NCI-H82 treated with DMSO at 0.1 percent for 48 hours (cell line): ENCODE measurements around the gene RCAN2.

Experiments
- DNase-seq: peaks from one replicate; lab custom pipeline; 2025; ENCODE audit not compliant: unreplicated experiment; lab: John Stamatoyannopoulos, UW

The RCAN2 gene

GRCh38 chr6:46293641-46294316 is 197.5 kb downstream of the RCAN2 start:
- no peak for DNase-seq

GRCh38 chr6:46291880-46292279 is 199.4 kb downstream of the RCAN2 start:
- DNase-seq = no peak

- DNase-seq = no peak
Observed at GRCh38 chr6:46291275-46291633, 200.0 kb downstream of the RCAN2 start.

- no peak for DNase-seq
Observed at GRCh38 chr6:46290421-46291274, 200.6 kb downstream of the RCAN2 start.

- DNase-seq = no peak
Observed at GRCh38 chr6:46289898-46290297, 201.4 kb downstream of the RCAN2 start.

GRCh38 chr6:46288835-46289234 is 202.4 kb downstream of the RCAN2 start:
- no peak for DNase-seq

- DNase-seq = no peak
Observed at GRCh38 chr6:46287681-46288080, 203.6 kb downstream of the RCAN2 start.

GRCh38 chr6:46287043-46287442 is 204.2 kb downstream of the RCAN2 start:
- DNase-seq = no peak

GRCh38 chr6:46284475-46284874 is 206.8 kb downstream of the RCAN2 start:
- DNase-seq = no peak

GRCh38 chr6:46281110-46281509 is 210.1 kb downstream of the RCAN2 start:
- no peak for DNase-seq

GRCh38 chr6:46279874-46280273 is 211.4 kb downstream of the RCAN2 start:
- no peak for DNase-seq

- DNase-seq = no peak
Observed at GRCh38 chr6:46276576-46277142, 214.6 kb downstream of the RCAN2 start.

GRCh38 chr6:46274502-46274901 is 216.7 kb downstream of the RCAN2 start:
- no peak for DNase-seq

GRCh38 chr6:46273911-46274310 is 217.3 kb downstream of the RCAN2 start:
- no peak for DNase-seq

GRCh38 chr6:46271728-46272127 is 219.5 kb downstream of the RCAN2 start:
- DNase-seq = no peak

GRCh38 chr6:46271107-46271506 is 220.1 kb downstream of the RCAN2 start:
- no peak for DNase-seq

GRCh38 chr6:46270336-46270735 is 220.9 kb downstream of the RCAN2 start:
- DNase-seq = no peak

- DNase-seq = no peak
Observed at GRCh38 chr6:46269447-46270229, 221.6 kb downstream of the RCAN2 start.

GRCh38 chr6:46267515-46267914 is 223.7 kb downstream of the RCAN2 start:
- DNase-seq = no peak

GRCh38 chr6:46265373-46265772 is 225.9 kb downstream of the RCAN2 start:
- no peak for DNase-seq

GRCh38 chr6:46263707-46264086 is 227.6 kb downstream of the RCAN2 start:
- DNase-seq = no peak
